Hepatocyte (in vitro differentiated cells): ENCODE measurements around the gene GRIK2. TPM values are rescaled to one million over a fixed set of nuclear protein-coding genes. Genes with fewer than 3 reads are reported as not detected.

Source experiments
- DNase-seq: peaks from one replicate; pipeline ENCODE4 v3.0.0-alpha.2; 2016; ENCODE audit warnings: low spot score
- H2AFZ ChIP-seq: fragments of 200-600 bp; sonication (generic); 2 replicates; pipeline ENCODE4 v1.6.0; 2016; ENCODE audit warnings: antibody characterized with exemption, mild to moderate bottlenecking
- H3K27ac ChIP-seq: fragments of 200-600 bp; sonication (generic); 2 replicates; pipeline ENCODE4 v1.5.1; 2016; ENCODE audit warnings: mild to moderate bottlenecking
- H3K27me3 ChIP-seq: fragments of 200-600 bp; sonication (generic); 2 replicates; pipeline ENCODE4 v1.6.1; 2016
- H3K36me3 ChIP-seq: fragments of 200-600 bp; sonication (generic); replicated peaks from 2 replicates; pipeline ENCODE4 v1.5.1; 2016; ENCODE audit warnings: low read depth; ENCODE audit not compliant: insufficient read depth
- H3K4me1 ChIP-seq: fragments of 200-600 bp; sonication (generic); 2 replicates; pipeline ENCODE4 v1.5.1; 2016; ENCODE audit warnings: mild to moderate bottlenecking, moderate library complexity; ENCODE audit not compliant: insufficient read depth
- H3K4me2 ChIP-seq: fragments of 200-600 bp; sonication (generic); 2 replicates; pipeline ENCODE4 v1.6.0; 2016
- H3K4me3 ChIP-seq: fragments of 200-600 bp; sonication (generic); 2 replicates; pipeline ENCODE4 v1.5.1; 2016; ENCODE audit warnings: mild to moderate bottlenecking
- H3K79me2 ChIP-seq: fragments of 200-600 bp; sonication (generic); 2 replicates; pipeline ENCODE4 v1.6.0; 2017; ENCODE audit warnings: mild to moderate bottlenecking
- H3K9me2 ChIP-seq: fragments of 200-600 bp; sonication (generic); replicated peaks from 2 replicates; pipeline ENCODE4 v1.6.0; 2017; ENCODE audit warnings: mild to moderate bottlenecking; ENCODE audit not compliant: insufficient read depth
- H3K9me3 ChIP-seq: fragments of 200-600 bp; sonication (generic); 2 replicates; pipeline ENCODE4 v1.5.1; 2016; ENCODE audit warnings: low read depth, mild to moderate bottlenecking
- H4K20me1 ChIP-seq: fragments of 200-600 bp; sonication (generic); 2 replicates; pipeline ENCODE4 v1.6.0; 2016; ENCODE audit warnings: mild to moderate bottlenecking; ENCODE audit not compliant: insufficient read depth, poor library complexity, severe bottlenecking
- CTCF ChIP-seq: fragments of 200-600 bp; sonication (generic); IDR thresholded peaks from 2 replicates; pipeline ENCODE4 v1.5.1; 2016; ENCODE audit warnings: antibody characterized with exemption, mild to moderate bottlenecking; ENCODE audit not compliant: poor library complexity
- EZH2 ChIP-seq: fragments of 200-600 bp; sonication (generic); IDR thresholded peaks from 2 replicates; pipeline ENCODE4 v1.6.1; 2016; ENCODE audit warnings: antibody characterized with exemption, mild to moderate bottlenecking, borderline replicate concordance
- EZH2phosphoT487 ChIP-seq: fragments of 200-600 bp; sonication (generic); IDR thresholded peaks from one replicate; pipeline ENCODE4 v1.6.1; 2018; ENCODE audit warnings: antibody characterized with exemption, mild to moderate bottlenecking, low read depth, moderate library complexity; ENCODE audit not compliant: unreplicated experiment, severe bottlenecking
- whole genome bisulfite sequencing: methylation state at CpG from one replicate; pipeline ENCODE4 v1.1.6; 2016; ENCODE audit warnings: low lambda C conversion rate; ENCODE audit errors: missing lambda C conversion rate; 5-methylcytosine and 5-hydroxymethylcytosine counted together
- polyA plus RNA-seq: library from polyadenylated mRNA; unstranded; fragments of >200 nt; fragmentation: Nextera tagmentation; extraction: Ambion mirVana; gene quantifications from 2 replicates; pipeline ENCODE4 v1.2.1, GENCODE V29; 2016
- total RNA-seq: library from RNA; depleted of rRNA; stranded (reverse); fragments of >200 nt; gene quantifications from 2 replicates; pipeline ENCODE4 v1.2.3, GENCODE V29; 2014

The GRIK2 gene
- total and polyA plus RNA-seq, 2 experiments from 2014 or later, result 5.8 to 6.2 TPM

DNA sequence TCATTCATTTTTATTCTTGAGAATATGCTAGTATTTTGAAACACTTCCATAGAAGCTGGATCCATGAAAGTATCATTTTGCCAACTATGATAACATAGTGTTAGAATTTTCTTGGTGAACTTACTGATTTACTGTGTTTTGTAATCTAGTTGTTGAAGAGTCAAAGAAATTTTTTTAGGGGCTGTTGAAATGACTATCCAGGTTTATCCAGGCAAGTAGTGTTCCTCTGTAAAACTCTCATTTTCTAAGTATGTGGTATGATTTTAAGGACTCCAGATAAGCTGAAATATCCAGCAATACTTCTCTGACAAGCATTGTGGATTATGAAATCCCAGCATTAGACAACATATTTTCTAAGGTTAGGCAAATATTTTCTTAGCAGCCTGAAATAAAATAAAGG lies 95.9 kb downstream of the GRIK2 start:
- no peak overlapping the region for H2AFZ ChIP-seq
- H3K9me3 ChIP-seq, result no peaks in the 10 kb centered on the region
- no peaks in the 10 kb centered on the region for H3K4me1 ChIP-seq
- H3K36me3 ChIP-seq, result no peaks in the 10 kb centered on the region
- H3K27ac ChIP-seq, result no peak overlapping the region
- no peaks in the 10 kb centered on the region for H4K20me1 ChIP-seq
- TF ChIP-seq EZH2phosphoT487, result no peak
- no peak for TF ChIP-seq CTCF
- TF ChIP-seq EZH2, result no peak
- H3K9me2 ChIP-seq, result no peaks in the 10 kb centered on the region
- no peak overlapping the region for H3K4me2 ChIP-seq
- H3K27me3 ChIP-seq, result no peaks in the 10 kb centered on the region
- no peak overlapping the region for H3K4me3 ChIP-seq
- no peaks in the 10 kb centered on the region for H3K79me2 ChIP-seq
- DNase-seq, result no peak

- Histone ChIP-seq H3K4me3 (no peak overlapping the region), H3K79me2 (no peaks in the 10 kb centered on the region), H3K27ac (no peak overlapping the region), H2AFZ (no peak overlapping the region), H3K9me3 (no peaks in the 10 kb centered on the region), H3K36me3 (no peaks in the 10 kb centered on the region), H4K20me1 (no peaks in the 10 kb centered on the region), H3K27me3 (no peaks in the 10 kb centered on the region), H3K4me2 (no peak overlapping the region), H3K9me2 (no peaks in the 10 kb centered on the region), H3K4me1 (no peaks in the 10 kb centered on the region)
- TF ChIP-seq CTCF, result no peak
- no peak for TF ChIP-seq EZH2
- TF ChIP-seq EZH2phosphoT487, result no peak
- no peak for DNase-seq
- 71% methylated on average over 3 of the region's 3 CpGs for WGBS
These were observed 97.3 kb downstream of the GRIK2 start for GRCh38 chr6:101490857-101491256.

GRCh38 chr6:101502818-101503217 lies 109.3 kb downstream of the GRIK2 start:
- WGBS, result 65% methylated on average over 1 of the region's 1 CpG
- Histone ChIP-seq H3K4me1 (no peaks in the 10 kb centered on the region), H3K4me3 (no peak overlapping the region), H3K9me2 (no peaks in the 10 kb centered on the region), H2AFZ (no peak overlapping the region), H3K27me3 (no peaks in the 10 kb centered on the region), H3K9me3 (no peaks in the 10 kb centered on the region), H4K20me1 (no peaks in the 10 kb centered on the region), H3K4me2 (no peak overlapping the region), H3K27ac (no peak overlapping the region), H3K36me3 (no peaks in the 10 kb centered on the region), H3K79me2 (no peaks in the 10 kb centered on the region)
- DNase-seq, result no peak
- TF ChIP-seq EZH2 (no peak), CTCF (no peak), EZH2phosphoT487 (no peak)

DNA sequence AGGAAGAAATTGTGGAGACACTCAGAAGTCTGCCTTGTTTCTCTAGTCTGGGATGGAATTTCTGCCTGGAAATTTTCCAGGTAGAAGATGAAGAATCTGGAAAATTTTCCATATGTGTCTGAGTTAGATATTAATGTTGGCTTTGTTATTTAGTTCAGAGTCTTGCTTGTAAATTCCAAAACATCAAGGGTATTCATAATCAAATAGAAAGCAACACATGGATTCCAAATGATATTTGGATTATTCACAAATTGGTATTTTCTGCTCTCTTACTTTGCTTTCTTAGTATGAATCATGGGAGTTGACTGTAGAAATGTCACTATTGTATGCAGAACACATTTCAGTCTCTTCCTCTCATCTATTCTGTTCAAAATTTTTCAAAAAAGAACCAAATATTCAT lies 116.0 kb downstream of the GRIK2 start:
- no peaks in the 10 kb centered on the region for H3K4me1 ChIP-seq
- H3K79me2 ChIP-seq, result no peaks in the 10 kb centered on the region
- no peaks in the 10 kb centered on the region for H3K9me3 ChIP-seq
- H3K36me3 ChIP-seq, result no peaks in the 10 kb centered on the region
- no peak overlapping the region for H2AFZ ChIP-seq
- no peaks in the 10 kb centered on the region for H3K9me2 ChIP-seq
- H3K27ac ChIP-seq, result no peak overlapping the region
- H3K4me2 ChIP-seq, result no peak overlapping the region
- no peak overlapping the region for H3K4me3 ChIP-seq
- TF ChIP-seq EZH2 (no peak), CTCF (no peak), EZH2phosphoT487 (no peak)
- H4K20me1 ChIP-seq, result no peaks in the 10 kb centered on the region
- no peak for DNase-seq
- H3K27me3 ChIP-seq, result no peaks in the 10 kb centered on the region
